Measurements from ENCODE around the gene NABP1.

Gene NABP1

GRCh38 chr2:191707542-191707941, 29.6 kb downstream of the NABP1 start:
- no peak for DNase-seq (ENCODE audit: low read depth)

- peak; percentile 59 for DNase-seq (ENCODE audit: low read depth)
Observed at GRCh38 chr2:191710411-191710900, 32.5 kb downstream of the NABP1 start.

DNA sequence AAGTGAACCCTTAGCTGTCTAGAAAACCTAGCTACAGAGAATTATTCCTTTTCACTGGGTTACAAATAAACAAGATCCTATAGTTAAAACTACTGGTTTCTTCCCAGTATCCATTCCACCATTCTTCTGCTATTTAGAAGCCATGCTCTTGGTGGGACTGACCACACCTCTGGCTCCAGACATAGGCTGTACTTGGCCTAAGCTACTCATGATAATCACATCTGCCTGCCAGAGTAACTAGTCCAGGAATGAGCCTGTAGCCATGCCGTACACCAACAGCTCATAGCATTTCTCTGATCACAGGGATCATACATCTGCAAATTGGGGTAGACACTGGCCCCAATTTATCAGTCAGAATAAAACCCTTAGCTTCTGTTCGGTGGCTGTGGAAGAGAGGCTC, 33.7 kb downstream of the NABP1 start:
- no peak for DNase-seq (ENCODE audit: low read depth)

DNA sequence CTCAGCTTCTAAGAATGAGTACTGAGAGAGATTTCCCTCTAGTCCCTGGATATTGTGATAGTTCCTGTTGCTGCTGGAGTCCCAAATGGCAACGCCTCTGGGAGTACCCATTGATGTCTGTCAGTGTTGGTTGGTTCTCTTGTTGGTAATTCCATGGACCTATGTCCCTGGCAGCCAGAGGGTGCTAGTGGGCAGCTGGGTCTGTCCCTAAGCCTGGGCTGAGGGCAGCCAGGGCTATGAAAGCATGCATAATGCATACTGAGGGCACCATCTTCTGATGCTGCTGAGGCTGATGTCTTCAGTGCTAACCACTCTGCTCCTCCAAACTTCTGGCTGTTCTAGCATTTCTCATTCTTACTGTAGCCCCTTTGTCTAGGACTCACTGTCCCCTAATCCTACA, 35.9 kb downstream of the NABP1 start:
- no peak for DNase-seq (ENCODE audit: low read depth)

GRCh38 chr2:191714925-191715324, 37.0 kb downstream of the NABP1 start:
- DNase-seq (ENCODE audit: low read depth), result no peak

DNA sequence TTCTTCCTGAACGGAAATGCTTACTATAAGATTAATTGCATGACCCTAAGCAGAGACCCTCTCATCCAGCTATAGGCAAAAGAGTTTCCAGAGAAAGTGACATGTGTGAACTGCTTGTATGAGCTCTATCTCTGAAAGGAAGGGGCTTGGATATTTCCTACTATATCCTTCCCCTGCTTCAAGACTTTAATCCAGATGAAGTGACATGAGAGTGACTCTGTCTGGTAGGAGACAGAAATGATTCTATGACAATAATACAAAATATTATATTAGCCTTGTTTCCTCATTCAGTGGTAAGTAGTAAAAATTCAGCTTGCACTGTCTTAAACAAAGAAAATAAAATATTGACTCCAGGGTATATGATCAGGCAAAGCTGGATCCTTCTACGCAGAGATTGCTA, 37.5 kb downstream of the NABP1 start:
- no peak for DNase-seq (ENCODE audit: low read depth)

GRCh38 chr2:191719261-191719660, 41.3 kb downstream of the NABP1 start:
- no peak for DNase-seq (ENCODE audit: low read depth)

DNA sequence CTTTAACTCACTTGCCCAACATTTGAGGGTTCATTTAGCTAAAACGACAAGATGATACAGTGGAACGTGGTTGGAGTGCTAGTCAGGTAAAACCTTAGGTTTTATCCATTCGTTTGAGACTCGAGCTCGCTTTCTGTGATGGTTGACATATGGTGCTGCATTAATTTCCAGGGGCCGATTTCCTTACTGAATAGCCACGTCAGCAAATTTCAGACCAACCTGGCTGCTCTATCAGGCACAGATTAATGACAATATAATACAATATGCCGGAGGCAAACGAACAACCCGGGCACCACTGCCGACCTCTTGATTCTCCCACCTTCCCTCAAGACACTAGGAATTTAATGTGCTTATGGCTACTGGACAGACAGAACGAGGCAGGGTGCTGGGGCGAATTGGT, 42.0 kb downstream of the NABP1 start:
- no peak for DNase-seq (ENCODE audit: low read depth)

- DNase-seq (ENCODE audit: low read depth), result no peak
Observed at GRCh38 chr2:191721331-191721730, 43.4 kb downstream of the NABP1 start.

DNA sequence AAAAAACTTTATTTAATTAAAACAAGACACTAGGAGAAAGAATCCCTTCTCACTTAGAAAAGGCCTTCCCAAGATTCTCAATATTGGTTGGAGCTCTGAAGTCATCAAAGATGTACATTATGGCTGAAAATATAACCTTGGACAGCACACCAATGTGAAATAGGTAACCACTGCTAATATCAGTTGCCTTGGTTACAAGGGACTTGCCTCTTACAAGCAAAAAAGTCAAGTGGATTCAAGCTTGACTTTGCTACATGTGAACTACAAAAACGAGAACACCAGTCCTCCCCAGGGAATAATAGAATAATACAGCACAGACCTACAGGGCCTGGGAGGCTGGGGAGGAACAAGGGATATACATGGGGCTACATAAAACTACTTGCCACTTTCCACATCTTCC, 46.1 kb downstream of the NABP1 start:
- no peak for DNase-seq (ENCODE audit: low read depth)

- DNase-seq (ENCODE audit: low read depth), result peak; percentile 18
Observed at GRCh38 chr2:191728750-191729624, 51.1 kb downstream of the NABP1 start.

DNA sequence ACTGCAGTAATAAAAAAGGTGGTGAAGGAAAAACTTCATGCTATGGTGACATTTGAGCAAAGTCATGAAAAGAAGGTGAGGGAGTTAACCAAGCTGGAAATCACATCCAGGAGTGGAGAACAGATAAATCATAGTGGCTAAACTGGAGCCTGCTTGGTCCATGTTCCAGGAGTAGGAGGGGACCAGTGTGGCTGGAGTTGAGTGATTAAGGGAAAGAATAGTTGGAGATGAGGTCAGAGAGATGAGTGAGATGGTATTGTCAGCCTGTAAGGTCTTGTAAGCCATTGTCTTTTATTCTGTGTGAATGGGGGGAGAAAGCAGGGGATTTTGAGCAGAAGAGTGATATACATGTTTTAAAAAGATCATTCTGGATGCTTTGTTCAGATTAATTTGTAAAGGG, 52.3 kb downstream of the NABP1 start:
- no peak for DNase-seq (ENCODE audit: low read depth)
